Lower leg skin (tissue), 4 donors: ENCODE results near the gene HS2ST1. TPM values are rescaled to one million over a fixed set of nuclear protein-coding genes. Genes with fewer than 3 reads are reported as not detected.

Source experiments
- DNase-seq, 2 donors: peaks; one replicate each; pipeline ENCODE4 v3.0.0-alpha.2; 2019; ENCODE audit warnings: low spot score in 2 of 2
- H3K4me3 ChIP-seq: fragments of 200-600 bp; sonication (generic); 2 replicates; pipeline ENCODE4 v1.5.1; 2017; ENCODE audit warnings: mild to moderate bottlenecking, low read depth; ENCODE audit not compliant: poor library complexity, severe bottlenecking
- CTCF ChIP-seq, 3 donors: fragments of 450-650 bp; IDR thresholded peaks; one replicate each; pipeline ENCODE4 v1.5.1; 2016; ENCODE audit warnings: antibody characterized with exemption in 3 of 3, mild to moderate bottlenecking in 3 of 3, moderate library complexity in 2 of 3
- POLR2A ChIP-seq, 2 donors: fragments of 450-650 bp; IDR thresholded peaks; one replicate each; pipeline ENCODE4 v1.6.1; 2016 to 2017; ENCODE audit warnings: antibody characterized with exemption in 2 of 2, mild to moderate bottlenecking in 1 of 2, moderate library complexity in 1 of 2
- WGBS, 2 donors: methylation state at CpG; one replicate each; pipeline ENCODE4 v1.1.5; 2018; 5-methylcytosine and 5-hydroxymethylcytosine counted together
- intact Hi-C: fragments of 100-400 bp; cut with DNase I; formaldehyde crosslinking; loops from one replicate; pipeline ENCODE4 v1.15.0; 2023; ENCODE audit warnings: low total_unique reads
- total RNA-seq, 4 donors: library from RNA; depleted of rRNA; stranded (reverse); fragments of >200 nt; gene quantifications; one replicate each; pipeline ENCODE4 v1.1.0, GENCODE V29; 2016

Gene HS2ST1
- total RNA-seq, 4 donors from 2014 or later, result 9.0 to 11.8 (median 10.7) TPM

DNA sequence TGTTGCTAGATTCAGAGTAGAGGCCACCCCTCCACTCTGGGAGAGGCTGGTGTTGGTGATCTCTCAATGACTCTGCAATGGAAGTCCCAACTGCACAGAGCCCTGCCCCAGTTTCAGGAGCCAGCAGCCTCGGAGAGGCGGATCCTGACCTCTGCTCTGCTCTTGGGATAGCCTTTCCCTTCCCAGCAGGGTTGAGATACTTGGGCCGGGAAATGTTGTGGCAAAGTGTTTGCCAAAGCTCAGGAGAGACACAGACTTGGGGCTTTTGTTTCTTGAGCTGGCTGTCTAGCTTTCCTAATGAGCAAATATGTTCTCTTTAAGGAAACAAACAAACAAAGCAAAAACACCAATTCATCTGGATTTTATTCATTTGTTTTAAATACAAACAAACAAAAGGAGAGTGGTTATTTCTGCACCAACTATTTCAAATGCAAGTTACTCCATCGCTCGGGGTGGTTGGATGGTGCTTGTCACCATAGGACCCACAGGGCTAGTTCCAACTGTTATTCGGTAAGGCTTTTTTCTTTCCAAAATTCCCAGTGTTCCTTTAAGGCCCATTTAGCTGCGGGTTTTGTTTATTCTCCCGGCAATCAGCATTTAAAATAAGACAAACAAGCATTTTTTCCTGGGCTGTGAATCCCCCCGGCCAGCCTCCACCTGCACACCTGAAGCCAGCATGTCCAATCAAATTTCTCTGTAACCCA is 220.3 kb downstream of the HS2ST1 start:
- DNase-seq, result no peak
- intact Hi-C loops, result no loop called here
- 66% methylated on average over 9 of the region's 9 CpGs for WGBS, 2 donors
- no peak overlapping the region for H3K4me3 ChIP-seq
- TF ChIP-seq CTCF (IDR thresholded peaks at IDR 0.05), result no peak
- no peak for TF ChIP-seq POLR2A (IDR thresholded peaks at IDR 0.05)

GRCh38 chr1:87135329-87135712 is 220.9 kb downstream of the HS2ST1 start:
- no peak for TF ChIP-seq POLR2A (IDR thresholded peaks at IDR 0.05)
- H3K4me3 ChIP-seq, result no peak overlapping the region
- intact Hi-C loops, result no loop called here
- WGBS, 2 donors, result 94 to 97% methylated on average over 11 of the region's 11 CpGs
- no peak for DNase-seq

GRCh38 chr1:87136607-87137341 is 222.3 kb downstream of the HS2ST1 start:
- TF ChIP-seq POLR2A (IDR thresholded peaks at IDR 0.05) (no peak), CTCF (IDR thresholded peaks at IDR 0.05) (no peak)
- intact Hi-C loops, result no loop called here
- H3K4me3 ChIP-seq, result no peak overlapping the region
- WGBS, 2 donors, result 72 to 75% methylated on average over 8 of the region's 8 CpGs
- no peak for DNase-seq

- DNase-seq, result no peak
- no peak overlapping the region for H3K4me3 ChIP-seq
- TF ChIP-seq CTCF (IDR thresholded peaks at IDR 0.05), result no peak
- TF ChIP-seq POLR2A (IDR thresholded peaks at IDR 0.05), result no peak
- intact Hi-C loops, result no loop called here
- WGBS, 2 donors, result 85 to 92% methylated on average over 2 of the region's 2 CpGs
Observed at GRCh38 chr1:87137342-87137739, 222.9 kb downstream of the HS2ST1 start.

DNA sequence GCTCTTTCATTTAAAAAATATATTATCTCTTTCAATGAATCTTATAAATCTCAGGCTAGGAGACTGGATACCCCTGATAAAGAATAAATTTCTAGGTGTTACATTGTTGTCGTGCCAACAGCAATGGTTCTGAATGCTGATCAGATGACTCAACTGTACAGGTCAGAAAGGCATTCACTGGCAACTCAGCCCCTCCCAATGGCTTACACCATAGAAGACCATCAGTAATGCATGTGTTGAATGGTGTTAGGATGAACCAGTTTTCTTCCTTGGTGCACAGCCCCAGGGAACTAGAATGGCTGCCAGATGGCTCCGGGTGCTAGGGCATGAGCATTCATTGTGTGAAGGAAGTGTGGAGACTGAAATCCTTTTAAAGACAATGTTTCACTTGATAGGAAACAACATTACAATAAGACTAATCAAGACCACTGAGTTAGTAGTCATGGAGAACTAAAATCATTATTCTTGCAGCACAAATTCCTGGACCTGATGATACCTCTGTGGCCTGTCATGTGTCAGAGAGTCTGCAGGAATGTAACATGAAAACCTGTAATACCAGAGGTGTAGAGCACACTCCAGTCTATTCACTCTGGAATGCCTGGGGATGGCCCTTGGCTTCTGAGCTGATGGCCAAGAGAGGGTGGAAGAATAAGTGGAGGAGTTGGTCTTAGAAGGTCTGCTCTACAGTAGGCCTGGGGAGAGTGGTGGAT is 226.6 kb downstream of the HS2ST1 start:
- no peak overlapping the region for H3K4me3 ChIP-seq
- 79 to 88% methylated on average over 2 of the region's 2 CpGs for WGBS, 2 donors
- intact Hi-C loops, result no loop called here
- TF ChIP-seq POLR2A (IDR thresholded peaks at IDR 0.05), result no peak
- no peak for TF ChIP-seq CTCF (IDR thresholded peaks at IDR 0.05)
- DNase-seq, result no peak

DNA sequence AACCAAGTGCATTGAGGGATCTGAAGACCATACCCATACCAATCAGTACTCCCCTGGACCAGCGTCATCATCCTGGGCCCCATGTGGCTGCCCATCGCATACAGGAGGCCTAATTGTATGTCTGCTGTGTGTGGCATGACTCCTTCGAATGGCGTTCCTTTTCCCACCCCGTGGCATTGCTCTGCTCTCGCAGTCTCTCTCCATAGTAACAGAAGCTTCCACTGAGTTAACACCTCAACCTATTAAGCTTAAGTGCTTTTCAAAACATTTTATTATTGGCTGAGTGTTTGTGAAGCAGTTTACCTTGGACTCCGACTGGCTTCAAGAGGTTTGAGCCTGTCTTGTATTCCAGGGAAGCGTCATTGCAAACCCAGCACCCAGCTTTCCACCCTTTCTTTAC is 227.1 kb downstream of the HS2ST1 start:
- intact Hi-C loops, result no loop called here
- TF ChIP-seq POLR2A (IDR thresholded peaks at IDR 0.05) (no peak), CTCF (IDR thresholded peaks at IDR 0.05) (no peak)
- no peak for DNase-seq
- H3K4me3 ChIP-seq, result no peak overlapping the region
- 93 to 95% methylated on average over 8 of the region's 8 CpGs for WGBS, 2 donors
